IMR-90 (cell line): ENCODE results near the gene MAPK8IP3. TPM values are rescaled to one million over a fixed set of nuclear protein-coding genes. Genes with fewer than 3 reads are reported as not detected.
A peak's percentile ranks its signal among the peaks of the same experiment; 100 is the strongest.

ENCODE experiments used
- ATAC-seq: fragments of 200-7000 bp; cut with Tn5 transposase; 2 replicates; pipeline ENCODE4 v1.9.1; 2020; ENCODE audit warnings: low read depth, mild to moderate bottlenecking, moderate library complexity
- BruUV-seq: library from RNA; stranded (reverse); fragments of 400-500 nt; replicated peaks from 2 replicates; lab custom pipeline; 2021; lab: Mats Ljungman, UMichigan
- CTCF ChIA-PET: fragments of 300-600 bp; formaldehyde crosslinking; extraction: SDS; loops from one replicate; lab custom pipeline; 2021; ENCODE audit warnings: antibody characterized with exemption; lab: Yijun Ruan, JAX
- POLR2A ChIA-PET: fragments of 300-600 bp; sonication (Branson Sonifier 250); formaldehyde crosslinking; loops from one replicate; lab custom pipeline; 2022; ENCODE audit warnings: antibody characterized with exemption; ENCODE audit not compliant: unreplicated experiment; lab: Charles Lee
- DNase-seq: peaks from one replicate; pipeline ENCODE4 v3.0.0; 2013
- H2AFZ ChIP-seq: replicated peaks from 2 replicates; pipeline ENCODE3; 2013; ENCODE audit warnings: low read length, mild to moderate bottlenecking; ENCODE audit not compliant: poor library complexity
- H2AK5ac ChIP-seq: 2 replicates; pipeline ENCODE4 v1.6.1; 2013; ENCODE audit warnings: low read depth, low read length, inconsistent platforms
- H2AK9ac ChIP-seq: replicated peaks from 2 replicates; pipeline ENCODE3; 2013; ENCODE audit warnings: mild to moderate bottlenecking, low read depth, low read length, moderate library complexity; ENCODE audit not compliant: poor library complexity
- H2BK120ac ChIP-seq: 2 replicates; pipeline ENCODE4 v1.6.1; 2013; ENCODE audit warnings: low read depth, low read length, inconsistent platforms
- H2BK15ac ChIP-seq: 3 replicates; pipeline ENCODE4 v1.6.1; 2013; ENCODE audit warnings: low read depth, low read length, inconsistent platforms
- H2BK20ac ChIP-seq: 2 replicates; pipeline ENCODE4 v1.6.1; 2013; ENCODE audit warnings: low read depth, mild to moderate bottlenecking, inconsistent platforms, low read length, moderate library complexity
- H2BK5ac ChIP-seq: 2 replicates; pipeline ENCODE4 v1.6.1; 2013; ENCODE audit warnings: mild to moderate bottlenecking, low read depth, low read length, inconsistent platforms; ENCODE audit not compliant: poor library complexity, severe bottlenecking
- H3K14ac ChIP-seq: replicated peaks from 2 replicates; pipeline ENCODE4 v1.6.1; 2013; ENCODE audit warnings: low read depth, low read length, inconsistent platforms
- H3K18ac ChIP-seq: 2 replicates; pipeline ENCODE4 v1.6.1; 2013; ENCODE audit warnings: low read depth, low read length, control low read depth
- H3K23ac ChIP-seq: 2 replicates; pipeline ENCODE4 v1.6.1; 2013; ENCODE audit warnings: low read depth, low read length, inconsistent platforms
- H3K27ac ChIP-seq: 2 replicates; pipeline ENCODE4 v1.5.1; 2013; ENCODE audit warnings: mild to moderate bottlenecking, control low read depth, low read length; ENCODE audit not compliant: insufficient read depth
- H3K27me3 ChIP-seq: 2 replicates; pipeline ENCODE4 v1.6.1; 2013; ENCODE audit warnings: low read length; ENCODE audit not compliant: control insufficient read depth, insufficient read depth
- H3K36me3 ChIP-seq: 2 replicates; pipeline ENCODE4 v1.6.1; 2013; ENCODE audit warnings: low read length, mixed read lengths; ENCODE audit not compliant: control insufficient read depth, insufficient read depth
- H3K4ac ChIP-seq: 2 replicates; pipeline ENCODE4 v1.6.1; 2013; ENCODE audit warnings: low read depth, low read length, inconsistent platforms
- H3K4me1 ChIP-seq: 2 replicates; pipeline ENCODE4 v1.6.1; 2013; ENCODE audit warnings: low read length, mixed read lengths; ENCODE audit not compliant: control insufficient read depth, insufficient read depth
- H3K4me2 ChIP-seq: 2 replicates; pipeline ENCODE4 v1.6.1; 2013; ENCODE audit warnings: low read depth, mild to moderate bottlenecking, control low read depth, low read length, moderate library complexity
- H3K4me3 ChIP-seq: 2 replicates; pipeline ENCODE4 v1.5.1; 2013; ENCODE audit warnings: low read depth, mild to moderate bottlenecking, control low read depth, low read length, moderate library complexity; ENCODE audit not compliant: insufficient read depth
- H3K56ac ChIP-seq: 2 replicates; pipeline ENCODE4 v1.6.1; 2013; ENCODE audit warnings: low read length, inconsistent platforms; ENCODE audit not compliant: insufficient read depth; ENCODE audit errors: extremely low read depth
- H3K79me1 ChIP-seq, 2 experiments: 2 replicates each; pipeline ENCODE4 v1.6.1; 2013; ENCODE audit warnings: low read length in 2 of 2, inconsistent platforms in 1 of 2, low read depth in 1 of 2
- H3K9ac ChIP-seq: 2 replicates; pipeline ENCODE4 v1.6.1; 2013; ENCODE audit warnings: low read depth, low read length, control low read depth
- H3K9me1 ChIP-seq: 2 replicates; pipeline ENCODE4 v1.6.1; 2013; ENCODE audit warnings: low read length, inconsistent platforms; ENCODE audit not compliant: insufficient read depth
- H3K9me3 ChIP-seq: 2 replicates; pipeline ENCODE4 v1.6.1; 2013; ENCODE audit warnings: low read length; ENCODE audit not compliant: control insufficient read depth, insufficient read depth
- H4K20me1 ChIP-seq: 2 replicates; pipeline ENCODE4 v1.6.1; 2013; ENCODE audit warnings: low read length, inconsistent platforms; ENCODE audit not compliant: insufficient read depth
- H4K5ac ChIP-seq: 2 replicates; pipeline ENCODE4 v1.6.1; 2013; ENCODE audit warnings: mild to moderate bottlenecking, low read depth, low read length, control low read depth
- H4K8ac ChIP-seq, 2 experiments: 2 replicates each; pipeline ENCODE4 v1.6.1; 2013; ENCODE audit warnings: low read depth in 2 of 2, low read length in 2 of 2, control low read depth in 1 of 2, inconsistent platforms in 1 of 2
- H4K91ac ChIP-seq: 2 replicates; pipeline ENCODE4 v1.6.1; 2013; ENCODE audit warnings: low read depth, low read length, inconsistent platforms; ENCODE audit not compliant: insufficient read depth
- MAZ ChIP-seq: IDR thresholded peaks from 2 replicates; pipeline ENCODE4 v1.6.1; 2012; ENCODE audit warnings: low read depth, mild to moderate bottlenecking, low read length, improper control_type of control experiment, moderate library complexity, borderline replicate concordance
- MXI1 ChIP-seq: IDR thresholded peaks from 2 replicates; pipeline ENCODE4 v1.6.1; 2012; ENCODE audit warnings: low read depth, mild to moderate bottlenecking, low read length, moderate library complexity, borderline replicate concordance
- WGBS, 2 experiments: methylation state at CpG; one replicate each; pipeline versions ENCODE4 v1.1.5 to v1.1.7; 2013; ENCODE audit warnings: missing lambda C conversion rate in 2 of 2; ENCODE audit not compliant: insufficient read length in 1 of 2; ENCODE audit errors: extremely low coverage in 2 of 2; 5-methylcytosine and 5-hydroxymethylcytosine counted together
- dilution Hi-C: fragments of 300-500 bp; cut with HindIII; formaldehyde crosslinking; loops from one replicate; pipeline ENCODE4 v1.14.3; 2018; ENCODE audit warnings: low sequenced_read_pairs; ENCODE audit not compliant: unreplicated experiment
- in situ Hi-C: fragments of 300-500 bp; cut with MboI; formaldehyde crosslinking; loops from 3 replicates; pipeline ENCODE4 v1.14.3; 2019; ENCODE audit warnings: low sequenced_read_pairs, inconsistent platforms, mixed read lengths
- intact Hi-C: fragments of 100-400 bp; cut with micrococcal nuclease; formaldehyde crosslinking; loops from 2 replicates; pipeline ENCODE4 v1.10.0; 2022
- polyA plus RNA-seq, 3 experiments: library from polyadenylated mRNA; depleted of rRNA; stranded (reverse); fragments of >200 nt; gene quantifications; 2 replicates each; pipeline ENCODE4 v1.2.3, GENCODE V29; 2012; ENCODE audit warnings: low replicate concordance in 1 of 3
- total RNA-seq: library from RNA; depleted of rRNA; stranded (reverse); fragments of >200 nt; gene quantifications from 2 replicates; pipeline ENCODE4 v1.2.3, GENCODE V29; 2012
- TF ChIP-seq, protein P1 (sequence below): fragments of 150-350 bp; IDR thresholded peaks from 2 replicates; pipeline ENCODE4 v1.6.1; 2016; ENCODE audit warnings: low read depth, mild to moderate bottlenecking, low read length, moderate library complexity, borderline replicate concordance

The MAPK8IP3 gene
- total and polyA plus RNA-seq, 2 of the 4 experiments (the other 2 are of a cell fraction) = 17.0 to 69.1 TPM

GRCh38 chr16:1706386-1707192 lies 594 bp downstream of the MAPK8IP3 start:
- Histone ChIP-seq H2BK15ac (no peak overlapping the region; the same call in 2 of the 3 replicates), H2AK5ac (peak overlapping the region; percentile 96), H3K9ac (peak overlapping the region; percentile 97), H4K8ac (peak overlapping the region; percentile 21 to 93; a peak in 3 of 4 replicates), H3K4me1 (peaks cover 14% of the 10 kb centered on the region), H3K18ac (peak overlapping the region; percentile 55; the same call in 1 of the 2 replicates), H3K56ac (peak overlapping the region; percentile 57), H2BK20ac (no peak overlapping the region), H3K4me2 (peak overlapping the region; percentile 99), H2BK5ac (peak overlapping the region; percentile 86), H3K27ac (peak overlapping the region; percentile 88), H2BK120ac (peak overlapping the region; percentile 84), H3K9me1 (peaks cover 22% of the 10 kb centered on the region; the same call in 1 of the 2 replicates), H3K9me3 (no peaks in the 10 kb centered on the region), H3K79me1 (peaks cover 7 to 59% of the 10 kb centered on the region in 2 experiments; a peak in 3 of 4 replicates), H3K23ac (peak overlapping the region; percentile 100), H3K36me3 (peaks cover 6% of the 10 kb centered on the region), H4K91ac (peak overlapping the region; percentile 65), H3K4ac (peak overlapping the region; percentile 99), H4K20me1 (peaks cover 51% of the 10 kb centered on the region), H3K4me3 (peak overlapping the region; percentile 94), H2AFZ (peak overlapping the region; percentile 96), H3K27me3 (no peaks in the 10 kb centered on the region), H2AK9ac (peak overlapping the region; percentile 98), H4K5ac (peak overlapping the region; percentile 62), H3K14ac (peak overlapping the region; percentile 100)
- BruUV-seq = no TSS peak
- dilution Hi-C loops = no loop called here
- ATAC-seq = peak; percentile 27
- intact Hi-C loops = loop anchor here (5.0 kb wide), 2 partner anchors 94 to 214 kb away; partner anchors contain the start of genes CRAMP1, IFT140 and TELO2
- in situ Hi-C loops = no loop called here
- ChIA-PET POLR2A (interaction anchor here (1.3 kb wide), 1 partner anchor 28 kb away, joined by 3 read pairs; no protein-coding TSS in a partner anchor), CTCF (interaction anchor here (0.6 to 1.3 kb wide), 4 partner anchors 15 to 54 kb away, joined by 3 to 7 read pairs (median 4); no protein-coding TSS in a partner anchor)
- DNase-seq = peak; percentile 36
- TF ChIP-seq MAZ (0 out of 2 replicates have a peak, but pooled peaks have one; percentile 46), MXI1 (0 out of 2 replicates have a peak, but pooled peaks have one; percentile 50)
- TF ChIP-seq, protein P1, sequence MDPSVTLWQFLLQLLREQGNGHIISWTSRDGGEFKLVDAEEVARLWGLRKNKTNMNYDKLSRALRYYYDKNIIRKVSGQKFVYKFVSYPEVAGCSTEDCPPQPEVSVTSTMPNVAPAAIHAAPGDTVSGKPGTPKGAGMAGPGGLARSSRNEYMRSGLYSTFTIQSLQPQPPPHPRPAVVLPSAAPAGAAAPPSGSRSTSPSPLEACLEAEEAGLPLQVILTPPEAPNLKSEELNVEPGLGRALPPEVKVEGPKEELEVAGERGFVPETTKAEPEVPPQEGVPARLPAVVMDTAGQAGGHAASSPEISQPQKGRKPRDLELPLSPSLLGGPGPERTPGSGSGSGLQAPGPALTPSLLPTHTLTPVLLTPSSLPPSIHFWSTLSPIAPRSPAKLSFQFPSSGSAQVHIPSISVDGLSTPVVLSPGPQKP = no peak
- 0% methylated on average over 24 of the region's 62 CpGs; no CpG with 5 or more reads in 1 of the 2 experiments for WGBS, 2 experiments
